PC-3 (cell line): ENCODE results near the gene FHAD1.

Source experiments
- CTCF ChIP-seq: fragments of 300-600 bp; sonication (generic); conservative IDR thresholded peaks from 2 replicates; pipeline ENCODE4 v1.5.1; 2017; ENCODE audit warnings: antibody characterized with exemption, low read depth, mild to moderate bottlenecking, low read length
- EZH2 ChIP-seq: fragments of 300-600 bp; sonication (generic); IDR thresholded peaks from one replicate; pipeline ENCODE4 v1.6.1; 2017; ENCODE audit warnings: antibody characterized with exemption, mild to moderate bottlenecking, low read length; ENCODE audit not compliant: unreplicated experiment
- EZH2phosphoT487 ChIP-seq: fragments of 300-600 bp; sonication (generic); IDR thresholded peaks from 2 replicates; pipeline ENCODE4 v1.6.1; 2018; ENCODE audit warnings: mild to moderate bottlenecking, antibody characterized with exemption, low read length, borderline replicate concordance

- no peak for TF ChIP-seq CTCF
- no peak for TF ChIP-seq EZH2
- TF ChIP-seq EZH2phosphoT487 = no peak
These were observed 32.5 kb upstream of the FHAD1 start for GRCh38 chr1:15214527-15214926.
